GM13976 (cell line): Measurements from ENCODE around the gene GLTP.

Experiments used
- DNase-seq: peaks from one replicate; pipeline ENCODE4 v3.0.0; 2012; ENCODE audit warnings: low spot score
- in situ Hi-C: fragments of 300-500 bp; cut with MboI; formaldehyde crosslinking; loops from one replicate; pipeline ENCODE4 v1.12.0; 2022; ENCODE audit warnings: low sequenced_read_pairs, mixed read lengths, inconsistent platforms; ENCODE audit not compliant: unreplicated experiment
- TF ChIP-seq, protein P1 (sequence below): IDR thresholded peaks from 2 replicates; pipeline ENCODE4 v1.5.1; 2012; ENCODE audit warnings: borderline replicate concordance, mild to moderate bottlenecking; ENCODE audit not compliant: insufficient read depth; ENCODE audit errors: extremely low read depth, missing control alignments, control extremely low read depth

Gene GLTP

DNA sequence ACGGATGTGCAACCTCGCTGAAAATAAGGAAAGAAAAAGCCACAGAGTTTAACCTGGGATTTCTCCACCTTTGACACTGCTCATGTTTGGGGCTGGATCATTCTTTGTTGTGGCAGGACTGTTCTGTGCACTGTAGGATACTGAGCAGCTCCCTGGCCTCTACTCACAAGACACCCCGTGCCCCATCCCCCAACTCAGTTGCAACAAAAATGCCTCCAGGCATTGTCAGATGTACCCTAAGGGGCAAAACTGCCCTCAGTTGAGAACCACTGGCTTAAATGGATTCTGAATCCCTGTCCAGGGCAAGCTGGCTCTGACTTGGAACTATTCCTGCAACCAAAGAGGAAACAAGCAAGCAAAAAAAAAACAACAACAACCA lies 2.1 kb downstream of the GLTP start:
- in situ Hi-C loops = no loop called here
- DNase-seq = no peak
- TF ChIP-seq, protein P1, sequence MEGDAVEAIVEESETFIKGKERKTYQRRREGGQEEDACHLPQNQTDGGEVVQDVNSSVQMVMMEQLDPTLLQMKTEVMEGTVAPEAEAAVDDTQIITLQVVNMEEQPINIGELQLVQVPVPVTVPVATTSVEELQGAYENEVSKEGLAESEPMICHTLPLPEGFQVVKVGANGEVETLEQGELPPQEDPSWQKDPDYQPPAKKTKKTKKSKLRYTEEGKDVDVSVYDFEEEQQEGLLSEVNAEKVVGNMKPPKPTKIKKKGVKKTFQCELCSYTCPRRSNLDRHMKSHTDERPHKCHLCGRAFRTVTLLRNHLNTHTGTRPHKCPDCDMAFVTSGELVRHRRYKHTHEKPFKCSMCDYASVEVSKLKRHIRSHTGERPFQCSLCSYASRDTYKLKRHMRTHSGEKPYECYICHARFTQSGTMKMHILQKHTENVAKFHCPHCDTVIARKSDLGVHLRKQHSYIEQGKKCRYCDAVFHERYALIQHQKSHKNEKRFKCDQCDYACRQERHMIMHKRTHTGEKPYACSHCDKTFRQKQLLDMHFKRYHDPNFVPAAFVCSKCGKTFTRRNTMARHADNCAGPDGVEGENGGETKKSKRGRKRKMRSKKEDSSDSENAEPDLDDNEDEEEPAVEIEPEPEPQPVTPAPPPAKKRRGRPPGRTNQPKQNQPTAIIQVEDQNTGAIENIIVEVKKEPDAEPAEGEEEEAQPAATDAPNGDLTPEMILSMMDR = no peak

DNA sequence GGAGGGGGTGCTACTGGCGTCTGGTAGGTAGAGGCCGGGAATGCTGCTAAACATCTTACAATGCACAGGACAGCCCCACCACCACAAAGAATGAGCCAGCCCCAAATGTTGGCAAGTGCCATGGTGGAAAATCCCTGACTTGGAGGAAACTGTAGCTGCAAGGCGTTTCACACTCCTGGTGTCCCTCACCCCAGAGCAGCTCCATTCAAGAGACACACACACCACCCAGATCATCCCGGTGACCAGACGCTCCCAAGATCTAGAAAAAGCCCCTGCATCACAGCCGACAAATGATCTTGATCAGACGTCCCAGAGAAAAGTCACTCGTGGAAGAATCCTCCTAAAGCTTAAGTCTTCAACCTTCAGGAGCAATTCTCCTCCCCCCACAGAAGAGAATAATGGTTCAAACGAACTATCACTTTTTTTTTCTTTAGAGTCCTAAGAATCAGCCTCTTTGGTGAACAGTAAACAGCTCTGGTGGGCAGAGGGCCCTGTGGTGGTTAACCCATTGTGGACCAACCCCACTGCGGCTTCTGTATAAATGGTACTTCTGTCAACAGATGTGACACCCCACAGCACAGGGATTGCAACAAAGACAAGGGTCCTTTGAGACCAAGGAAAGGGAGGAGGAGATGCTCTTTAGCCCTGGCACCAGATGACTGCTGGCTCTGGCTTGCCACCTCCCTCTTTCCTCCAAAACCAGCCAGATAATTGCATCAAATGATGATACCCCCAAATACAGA lies 2.7 kb downstream of the GLTP start:
- DNase-seq = no peak
- in situ Hi-C loops = no loop called here
- TF ChIP-seq, protein P1 = no peak

DNA sequence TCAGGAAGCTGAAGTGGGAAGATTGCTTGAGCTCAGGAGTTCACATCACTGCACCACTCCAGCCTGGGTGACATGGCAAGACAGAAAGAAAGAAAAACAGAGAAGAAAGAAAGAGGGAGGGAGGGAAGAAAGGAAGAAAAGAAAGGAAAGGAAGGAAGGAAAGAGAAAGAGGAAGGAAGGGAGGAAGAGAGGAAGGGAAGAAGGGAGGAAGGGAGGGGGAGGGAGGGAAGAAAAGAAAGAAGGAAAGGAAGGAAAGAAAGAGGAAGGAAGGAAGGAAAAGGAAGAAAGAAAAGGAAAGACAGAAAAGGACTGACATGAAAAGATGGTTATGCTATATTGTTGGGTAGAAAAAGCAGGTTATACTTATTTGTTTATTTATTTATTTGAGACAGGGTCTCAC lies 3.9 kb downstream of the GLTP start:
- TF ChIP-seq, protein P1 = no peak
- in situ Hi-C loops = no loop called here

DNA sequence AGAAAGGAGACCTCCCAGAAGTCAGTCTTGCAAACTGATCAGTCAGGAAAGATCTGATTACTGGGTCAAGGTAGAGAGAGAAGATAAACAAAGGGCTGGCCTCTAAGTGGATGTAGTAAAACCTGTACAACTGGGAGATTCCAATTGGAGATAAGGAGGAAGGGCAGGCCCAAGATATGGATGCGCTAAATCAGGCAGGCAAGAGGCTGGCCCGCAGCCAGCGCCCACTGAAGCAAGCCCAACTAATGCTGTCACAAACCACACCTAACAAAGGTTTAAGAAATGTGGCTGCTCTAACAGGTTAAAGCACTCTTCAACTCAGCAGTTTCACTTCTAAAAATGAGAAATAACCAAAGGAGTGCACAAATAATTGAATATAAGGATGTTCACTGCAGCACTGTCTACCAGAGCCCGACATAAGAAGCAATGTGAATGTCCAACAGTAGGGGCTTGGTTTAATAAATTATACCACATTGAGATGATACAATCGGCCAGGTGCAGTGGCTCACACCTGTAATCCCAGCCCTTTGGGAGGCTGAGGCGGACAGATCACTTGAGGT lies 4.7 kb downstream of the GLTP start:
- TF ChIP-seq, protein P1 = no peak
- in situ Hi-C loops = no loop called here
- DNase-seq = peak; percentile 55

More for the DNA sequence above, 3.9 kb downstream of the GLTP start:
- no peak for DNase-seq

DNA sequence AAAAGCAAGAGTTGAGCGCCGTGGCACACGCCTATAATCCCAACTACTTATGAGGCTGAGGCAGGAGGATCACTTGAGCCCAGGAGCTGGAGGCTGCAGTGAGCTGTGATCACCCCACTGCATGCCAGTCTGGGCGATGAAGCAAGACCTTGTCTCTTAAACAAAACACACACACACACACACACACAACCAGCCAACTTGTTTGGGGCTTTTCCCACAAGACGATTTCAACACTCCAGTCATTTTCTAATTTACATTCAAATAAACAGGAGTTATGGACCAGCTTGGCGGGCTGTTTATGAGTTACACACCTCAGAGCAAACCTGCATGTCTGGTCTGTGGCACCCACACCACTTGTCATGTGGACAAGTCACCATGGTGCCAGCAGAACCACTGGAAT lies 6.7 kb downstream of the GLTP start:
- TF ChIP-seq, protein P1 = no peak
- in situ Hi-C loops = no loop called here
- DNase-seq = no peak

DNA sequence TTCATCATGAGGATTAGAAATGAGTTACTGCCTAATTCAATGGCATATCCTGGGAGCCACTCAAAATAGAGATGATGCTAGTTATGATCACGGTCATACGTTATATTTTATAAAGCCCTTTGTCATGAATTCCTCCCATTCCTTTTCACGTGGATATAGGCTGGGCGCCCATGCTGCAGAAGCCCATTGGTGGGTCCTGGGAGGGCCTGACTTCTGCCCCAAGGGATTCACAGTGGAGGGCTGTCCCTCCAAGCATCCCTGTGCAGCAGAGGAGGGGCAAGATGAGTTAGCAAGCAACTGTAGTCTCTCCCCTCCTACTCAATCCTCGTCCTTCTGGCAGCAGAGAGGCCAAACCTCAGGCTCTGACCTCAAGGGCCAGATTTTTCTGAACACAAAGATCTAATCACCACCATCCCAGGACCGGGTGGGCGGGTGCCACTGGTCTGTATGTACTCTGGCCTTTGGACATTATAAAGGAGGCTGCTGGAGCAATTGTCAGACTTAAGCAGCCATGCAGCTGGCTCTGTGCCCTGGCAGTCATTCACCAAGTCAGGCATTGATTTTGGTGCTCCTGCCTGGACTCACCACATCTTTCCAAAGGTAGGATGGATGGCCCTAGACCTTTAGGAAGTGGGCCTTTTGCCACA lies 8.6 kb downstream of the GLTP start:
- TF ChIP-seq, protein P1 = no peak
- in situ Hi-C loops = no loop called here
- DNase-seq = no peak

DNA sequence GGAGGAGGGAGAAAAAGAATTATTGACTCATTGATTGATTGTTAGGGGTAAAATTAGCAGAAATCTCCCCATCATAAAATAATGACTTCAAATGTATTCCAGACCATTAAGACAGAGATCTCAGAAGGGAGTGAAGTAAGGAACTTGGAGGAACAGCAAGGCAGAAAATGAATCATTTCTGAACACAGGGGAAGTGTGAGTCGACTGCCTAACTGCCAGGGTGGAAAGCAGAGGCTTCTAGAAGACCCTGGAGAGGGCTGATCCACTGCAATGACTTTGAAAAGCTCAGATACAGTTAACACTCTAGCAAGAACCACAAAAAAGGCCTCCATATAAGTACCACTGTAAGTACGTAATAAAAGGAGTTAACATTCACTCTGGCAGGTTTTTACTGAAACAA lies 9.7 kb downstream of the GLTP start:
- in situ Hi-C loops = no loop called here
- no peak for DNase-seq
- TF ChIP-seq, protein P1 = no peak
